Erythroblast (primary cell): ENCODE measurements around the gene MAPK7.

Experiments used
- GATA1 ChIP-seq: IDR thresholded peaks from 2 replicates; pipeline ENCODE4 v1.6.1; 2011; ENCODE audit warnings: low read depth, mild to moderate bottlenecking, control low read depth, low read length, moderate library complexity
- POLR2A ChIP-seq: IDR thresholded peaks from 2 replicates; pipeline ENCODE4 v1.6.1; 2011; ENCODE audit warnings: mild to moderate bottlenecking, low read length

GRCh38 chr17:19380481-19381301 lies 2.4 kb downstream of the MAPK7 start:
- no peak for TF ChIP-seq POLR2A
- no peak for TF ChIP-seq GATA1
